Tibial nerve (tissue), 4 donors: Measurements from ENCODE around the gene GABRB1.

ENCODE experiments used
- CTCF ChIP-seq, 5 experiments: fragments of 200-600 bp in 3 of 5; fragments of 450-650 bp in 2 of 5; sonication (generic) in 3 of 5; IDR thresholded peaks; one replicate each; pipeline ENCODE4 v1.5.1; 2016 to 2019; ENCODE audit warnings: antibody characterized with exemption in 5 of 5, mild to moderate bottlenecking in 3 of 5, moderate library complexity in 2 of 5
- EP300 ChIP-seq, 2 donors: sonication (generic); formaldehyde crosslinking; IDR thresholded peaks; one replicate each; pipeline ENCODE4 v1.6.1; 2017; ENCODE audit warnings: antibody characterized with exemption in 2 of 2, mild to moderate bottlenecking in 1 of 2
- POLR2A ChIP-seq, 2 donors: fragments of 450-650 bp; IDR thresholded peaks; one replicate each; pipeline ENCODE4 v1.6.1; 2017; ENCODE audit warnings: antibody characterized with exemption in 2 of 2, mild to moderate bottlenecking in 2 of 2, moderate library complexity in 2 of 2

- TF ChIP-seq CTCF (IDR thresholded peaks at IDR 0.05): no peak
- no peak for TF ChIP-seq EP300 (IDR thresholded peaks at IDR 0.05)
- no peak for TF ChIP-seq POLR2A (IDR thresholded peaks at IDR 0.05)
Observed at GRCh38 chr4:47373709-47374108, 342.3 kb downstream of the GABRB1 start.
